GM12872 (cell line): Measurements from ENCODE around the gene ACE2.

ENCODE experiments used
- CTCF ChIP-seq: IDR thresholded peaks from 3 replicates; pipeline ENCODE4 v1.5.1; 2011; ENCODE audit warnings: low read depth, mild to moderate bottlenecking, low read length, moderate library complexity; ENCODE audit not compliant: insufficient read depth

ACE2 gene

GRCh38 chrX:15511563-15511962 lies 89.2 kb downstream of the ACE2 start:
- no peak for TF ChIP-seq CTCF
